ENCODE measurements around the gene GRK4.

DNA sequence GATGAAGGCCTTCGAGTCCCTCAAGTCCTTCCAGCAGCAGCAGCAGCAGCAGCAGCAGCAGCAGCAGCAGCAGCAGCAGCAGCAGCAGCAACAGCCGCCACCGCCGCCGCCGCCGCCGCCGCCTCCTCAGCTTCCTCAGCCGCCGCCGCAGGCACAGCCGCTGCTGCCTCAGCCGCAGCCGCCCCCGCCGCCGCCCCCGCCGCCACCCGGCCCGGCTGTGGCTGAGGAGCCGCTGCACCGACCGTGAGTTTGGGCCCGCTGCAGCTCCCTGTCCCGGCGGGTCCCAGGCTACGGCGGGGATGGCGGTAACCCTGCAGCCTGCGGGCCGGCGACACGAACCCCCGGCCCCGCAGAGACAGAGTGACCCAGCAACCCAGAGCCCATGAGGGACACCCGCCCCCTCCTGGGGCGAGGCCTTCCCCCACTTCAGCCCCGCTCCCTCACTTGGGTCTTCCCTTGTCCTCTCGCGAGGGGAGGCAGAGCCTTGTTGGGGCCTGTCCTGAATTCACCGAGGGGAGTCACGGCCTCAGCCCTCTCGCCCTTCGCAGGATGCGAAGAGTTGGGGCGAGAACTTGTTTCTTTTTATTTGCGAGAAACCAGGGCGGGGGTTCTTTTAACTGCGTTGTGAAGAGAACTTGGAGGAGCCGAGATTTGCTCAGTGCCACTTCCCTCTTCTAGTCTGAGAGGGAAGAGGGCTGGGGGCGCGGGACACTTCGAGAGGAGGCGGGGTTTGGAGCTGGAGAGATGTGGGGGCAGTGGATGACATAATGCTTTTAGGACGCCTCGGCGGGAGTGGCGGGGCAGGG is 111.7 kb downstream of the GRK4 start:
- TF ChIP-seq, protein P1, sequence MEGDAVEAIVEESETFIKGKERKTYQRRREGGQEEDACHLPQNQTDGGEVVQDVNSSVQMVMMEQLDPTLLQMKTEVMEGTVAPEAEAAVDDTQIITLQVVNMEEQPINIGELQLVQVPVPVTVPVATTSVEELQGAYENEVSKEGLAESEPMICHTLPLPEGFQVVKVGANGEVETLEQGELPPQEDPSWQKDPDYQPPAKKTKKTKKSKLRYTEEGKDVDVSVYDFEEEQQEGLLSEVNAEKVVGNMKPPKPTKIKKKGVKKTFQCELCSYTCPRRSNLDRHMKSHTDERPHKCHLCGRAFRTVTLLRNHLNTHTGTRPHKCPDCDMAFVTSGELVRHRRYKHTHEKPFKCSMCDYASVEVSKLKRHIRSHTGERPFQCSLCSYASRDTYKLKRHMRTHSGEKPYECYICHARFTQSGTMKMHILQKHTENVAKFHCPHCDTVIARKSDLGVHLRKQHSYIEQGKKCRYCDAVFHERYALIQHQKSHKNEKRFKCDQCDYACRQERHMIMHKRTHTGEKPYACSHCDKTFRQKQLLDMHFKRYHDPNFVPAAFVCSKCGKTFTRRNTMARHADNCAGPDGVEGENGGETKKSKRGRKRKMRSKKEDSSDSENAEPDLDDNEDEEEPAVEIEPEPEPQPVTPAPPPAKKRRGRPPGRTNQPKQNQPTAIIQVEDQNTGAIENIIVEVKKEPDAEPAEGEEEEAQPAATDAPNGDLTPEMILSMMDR (conservative IDR thresholded peaks at IDR 0.05; ENCODE audit: low read length) = no peak
- no peak for TF ChIP-seq EZH2phosphoT487 (IDR thresholded peaks at IDR 0.05; ENCODE audit: borderline replicate concordance)

Data from Loucy (cell line).